HTR-8/SVneo (cell line): ENCODE measurements around the gene RDH8.

Experiments
- DNase-seq: peaks from one replicate; pipeline ENCODE4 v3.0.0; 2011; ENCODE audit warnings: low spot score, mixed read lengths; ENCODE audit not compliant: insufficient read length
- FAIRE-seq: peaks from 2 replicates; lab custom pipeline; 2011; peaks lifted over from hg19 to GRCh38; lab: Jason Lieb, UNC

The RDH8 gene

GRCh38 chr19:10027158-10027997 lies 14.1 kb downstream of the RDH8 start:
- FAIRE-seq = peak; percentile 90
- peak; percentile 95 for DNase-seq

- no peak for DNase-seq
- no peak for FAIRE-seq
Observed at GRCh38 chr19:10033614-10034013, 20.3 kb downstream of the RDH8 start.

GRCh38 chr19:10036601-10037071 lies 23.4 kb downstream of the RDH8 start:
- FAIRE-seq = no peak

GRCh38 chr19:10037367-10037766 lies 24.1 kb downstream of the RDH8 start:
- FAIRE-seq (no peak), DNase-seq (no peak)

More at GRCh38 chr19:10036601-10037071, 23.4 kb downstream of the RDH8 start:
- no peak for DNase-seq

GRCh38 chr19:10037809-10038208 lies 24.5 kb downstream of the RDH8 start:
- DNase-seq (no peak), FAIRE-seq (no peak)

GRCh38 chr19:10043286-10043927 lies 30.1 kb downstream of the RDH8 start:
- FAIRE-seq (no peak), DNase-seq (no peak)

GRCh38 chr19:10044390-10044789 lies 31.1 kb downstream of the RDH8 start:
- DNase-seq (no peak), FAIRE-seq (no peak)

GRCh38 chr19:10045371-10045770 lies 32.1 kb downstream of the RDH8 start:
- DNase-seq (no peak), FAIRE-seq (no peak)

GRCh38 chr19:10049626-10050025 lies 36.3 kb downstream of the RDH8 start:
- FAIRE-seq (no peak), DNase-seq (no peak)

GRCh38 chr19:10052602-10053360 lies 39.5 kb downstream of the RDH8 start:
- DNase-seq = no peak
- no peak for FAIRE-seq

GRCh38 chr19:10061717-10062310 lies 48.5 kb downstream of the RDH8 start:
- no peak for FAIRE-seq
- no peak for DNase-seq

GRCh38 chr19:10068205-10068604 lies 54.9 kb downstream of the RDH8 start:
- FAIRE-seq (no peak), DNase-seq (no peak)

GRCh38 chr19:10069046-10069445 lies 55.8 kb downstream of the RDH8 start:
- FAIRE-seq = no peak
- DNase-seq = no peak

- DNase-seq (no peak), FAIRE-seq (no peak)
Observed at GRCh38 chr19:10070730-10071446, 57.6 kb downstream of the RDH8 start.
